Fibroblast of skin of left biceps (primary cell): ENCODE data around the gene SPTLC2.
"Not testable (repeated sequence)": the region's sequence is repeated elsewhere in the genome, so short reads cannot be mapped to it uniquely, and the experiment has no call there.

Source experiments
- DNase-seq, 2 experiments: peaks; one replicate each; pipeline ENCODE4 v3.0.0-alpha.2; 2013; ENCODE audit warnings: low read depth in 2 of 2

Gene SPTLC2

DNA sequence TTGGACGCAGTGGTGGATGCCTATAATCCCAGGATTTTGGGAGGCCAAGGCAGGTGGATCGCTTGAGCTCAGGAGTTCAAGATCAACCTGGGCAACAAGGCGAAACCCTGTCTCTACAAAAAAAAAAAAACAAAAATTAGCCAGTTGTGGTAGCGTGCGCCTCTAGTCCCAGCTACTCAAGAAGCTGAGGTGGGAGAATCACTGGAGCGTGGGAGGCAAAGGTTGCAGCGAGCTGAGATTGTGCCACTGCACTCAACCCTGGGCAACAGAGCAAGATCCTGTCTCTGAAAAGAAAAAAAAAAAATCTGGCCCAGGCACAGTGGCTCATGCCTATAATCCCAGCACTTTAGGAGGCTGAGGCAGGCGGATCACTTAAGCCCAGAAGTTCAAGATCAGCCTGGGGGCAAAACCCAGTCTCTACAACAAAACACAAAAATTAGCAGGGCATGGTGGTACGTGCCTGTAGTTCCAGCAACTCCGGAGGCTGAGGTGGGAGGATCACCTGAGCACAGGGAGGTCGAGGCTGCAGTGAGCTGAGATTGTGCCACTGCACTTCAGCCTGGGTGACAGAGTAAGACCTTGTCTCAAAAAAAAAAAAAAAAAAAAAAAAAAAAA lies 27.9 kb downstream of the SPTLC2 start:
- not testable (repeated sequence) for DNase-seq

- no peak for DNase-seq
Observed at GRCh38 chr14:77585385-77585784, 31.1 kb downstream of the SPTLC2 start.

GRCh38 chr14:77584809-77585208 lies 31.6 kb downstream of the SPTLC2 start:
- DNase-seq = no peak

DNA sequence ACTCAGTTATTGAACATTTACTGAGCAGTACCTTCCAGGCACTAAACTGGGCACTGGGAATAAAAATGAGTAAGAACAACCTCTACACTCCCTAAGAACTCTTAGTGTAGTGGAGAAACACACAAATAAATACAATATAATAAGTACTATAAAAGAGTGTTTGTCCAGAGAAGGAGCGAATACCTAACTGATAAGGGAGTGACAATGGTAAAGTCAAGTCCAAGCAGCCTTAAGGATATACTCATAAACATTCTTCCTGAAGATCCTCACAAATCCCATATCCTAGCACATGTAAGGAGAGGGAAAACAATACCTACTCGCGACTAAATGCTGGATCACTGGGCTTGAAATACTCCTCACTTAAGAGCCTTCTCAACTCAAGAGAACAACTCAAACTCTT lies 32.8 kb downstream of the SPTLC2 start:
- no peak for DNase-seq

DNA sequence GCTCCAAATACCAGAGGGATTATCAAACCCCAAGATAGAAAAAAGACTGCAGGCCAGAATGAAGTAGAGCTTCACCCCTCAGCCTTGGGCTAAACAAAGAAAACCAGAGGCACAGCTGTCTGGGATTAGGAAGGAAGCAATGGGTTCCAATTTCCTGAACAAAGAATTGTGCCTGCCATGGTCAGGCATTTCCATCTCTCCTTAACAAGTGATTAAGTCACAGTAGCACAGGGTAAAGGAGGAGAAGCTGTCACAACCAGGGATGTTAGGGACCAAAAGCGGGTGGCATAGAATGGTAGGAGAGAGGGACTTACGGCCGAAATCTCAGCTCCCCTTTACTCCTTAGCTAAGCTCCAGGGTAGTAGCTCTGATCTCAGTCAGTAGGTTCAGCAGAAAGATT lies 33.9 kb downstream of the SPTLC2 start:
- no peak for DNase-seq

DNA sequence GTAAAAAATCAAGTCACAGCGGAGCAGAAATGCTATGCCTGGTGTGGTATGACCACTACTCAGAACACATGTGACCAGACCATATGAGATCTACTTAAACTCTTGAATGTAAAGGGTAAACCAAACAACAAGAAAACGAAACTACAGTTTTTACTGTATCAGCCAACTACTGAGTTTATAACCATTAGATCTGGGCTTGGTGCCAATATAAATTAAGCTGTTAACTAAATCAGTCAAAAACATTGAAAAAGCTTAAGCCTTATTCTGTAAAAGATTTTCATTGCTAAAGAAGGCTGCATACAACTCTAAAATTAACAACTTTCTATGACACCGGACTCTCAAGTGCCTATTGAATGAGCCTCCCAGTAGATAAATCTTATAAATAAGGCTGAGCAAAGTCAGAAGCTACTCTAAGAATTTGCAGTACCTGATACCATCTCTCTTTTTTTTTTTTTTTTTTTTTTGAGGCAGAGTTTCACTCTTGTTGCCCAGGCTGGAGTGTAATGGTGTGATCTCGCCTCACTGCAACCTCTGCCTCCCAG lies 35.4 kb downstream of the SPTLC2 start:
- peak; percentile 62 to 69 for DNase-seq

DNA sequence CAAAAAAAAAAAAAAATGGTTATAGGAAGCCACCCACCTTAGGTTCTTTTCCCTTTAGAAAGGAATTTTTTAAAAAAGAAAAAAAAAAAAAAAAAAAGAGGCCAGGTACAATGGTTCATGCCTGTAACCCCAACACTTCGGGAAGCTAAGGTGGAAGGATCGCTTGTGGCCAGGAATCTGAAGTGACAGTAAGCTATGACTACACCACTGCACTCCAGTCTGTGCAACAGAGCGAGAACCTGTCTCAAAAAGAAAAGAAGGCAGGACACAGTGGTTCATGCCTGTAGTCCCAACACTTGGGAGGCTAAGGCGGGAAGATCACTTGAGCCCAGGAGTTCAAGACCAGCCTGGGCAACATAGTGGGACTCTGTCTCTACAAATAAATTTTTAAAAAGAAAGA lies 36.0 kb downstream of the SPTLC2 start:
- DNase-seq = no peak

GRCh38 chr14:77579780-77580179 lies 36.7 kb downstream of the SPTLC2 start:
- no peak for DNase-seq

GRCh38 chr14:77579065-77579464 lies 37.4 kb downstream of the SPTLC2 start:
- no peak for DNase-seq

GRCh38 chr14:77574446-77575115 lies 41.9 kb downstream of the SPTLC2 start:
- DNase-seq = no peak

- DNase-seq = no peak
Observed at GRCh38 chr14:77573964-77574363, 42.5 kb downstream of the SPTLC2 start.

DNA sequence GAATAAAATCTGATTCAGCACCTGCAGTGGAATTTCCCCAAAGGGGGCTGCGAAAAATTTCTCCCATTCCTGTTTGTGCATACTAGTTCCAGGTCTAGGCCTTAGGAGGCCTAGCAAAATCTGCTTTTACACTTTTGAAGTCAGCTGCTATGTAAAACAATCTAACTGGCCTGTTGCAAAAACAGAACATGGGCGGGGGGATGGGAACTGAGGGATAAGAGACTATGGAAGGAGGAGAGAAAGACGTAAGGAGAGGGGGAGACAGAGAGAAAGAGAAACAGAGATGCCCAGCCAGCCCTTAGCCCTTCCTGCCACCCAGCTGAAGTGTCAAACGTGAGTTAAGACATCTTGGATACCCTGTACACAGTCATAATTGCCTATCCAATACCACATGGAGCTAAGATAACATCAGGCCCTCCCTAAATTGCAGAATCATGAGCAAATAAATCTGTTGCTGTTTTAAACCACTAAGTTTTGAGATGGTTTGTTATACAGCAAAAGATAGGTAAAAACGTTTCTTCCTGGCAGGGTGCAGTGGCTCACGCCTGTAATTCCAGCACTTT lies 45.6 kb downstream of the SPTLC2 start:
- no peak for DNase-seq

GRCh38 chr14:77565994-77566305 lies 50.5 kb downstream of the SPTLC2 start:
- no peak for DNase-seq

GRCh38 chr14:77565289-77565993 lies 51.0 kb downstream of the SPTLC2 start:
- no peak for DNase-seq

- DNase-seq = no peak
Observed at GRCh38 chr14:77562681-77563080, 53.8 kb downstream of the SPTLC2 start.

- DNase-seq = no peak
Observed at GRCh38 chr14:77561881-77562280, 54.6 kb downstream of the SPTLC2 start.

DNA sequence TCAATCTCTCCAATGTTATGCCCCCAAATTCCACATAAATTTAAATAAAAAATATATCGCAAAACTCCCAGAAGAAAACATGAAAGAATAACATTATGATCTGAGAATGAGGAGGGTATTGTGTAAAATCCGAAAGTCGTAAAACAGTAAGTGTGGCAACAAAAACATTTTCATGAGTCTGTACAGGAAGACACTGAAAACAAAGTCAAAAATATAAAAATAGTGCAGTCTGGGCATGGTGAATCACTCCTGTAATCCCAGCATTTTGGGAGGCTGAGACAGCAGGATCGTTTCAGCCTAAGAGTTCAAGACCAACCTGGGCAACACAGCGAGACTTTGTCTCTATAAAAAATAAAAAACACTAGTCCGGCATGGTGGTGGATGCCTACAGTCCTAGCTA lies 57.1 kb downstream of the SPTLC2 start:
- no peak for DNase-seq

DNA sequence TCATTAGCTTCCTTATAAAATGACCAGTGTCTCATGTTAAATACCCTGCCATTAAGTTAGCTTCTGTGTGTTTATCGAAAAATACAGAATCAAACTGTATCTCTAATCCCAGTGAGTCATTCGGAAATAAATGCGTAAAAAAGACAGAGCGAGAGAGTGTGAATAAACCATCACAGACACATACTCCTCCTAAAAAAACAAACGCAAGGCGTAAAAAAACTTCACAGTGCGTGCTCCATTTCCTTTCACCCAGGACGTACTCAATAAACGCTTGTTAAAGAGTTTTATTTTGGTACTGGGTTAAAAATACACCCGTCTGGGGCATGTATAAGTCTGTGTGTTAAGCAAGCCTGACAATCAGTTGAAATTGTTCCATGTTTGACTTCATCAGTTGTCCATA lies 59.0 kb downstream of the SPTLC2 start:
- DNase-seq = no peak

DNA sequence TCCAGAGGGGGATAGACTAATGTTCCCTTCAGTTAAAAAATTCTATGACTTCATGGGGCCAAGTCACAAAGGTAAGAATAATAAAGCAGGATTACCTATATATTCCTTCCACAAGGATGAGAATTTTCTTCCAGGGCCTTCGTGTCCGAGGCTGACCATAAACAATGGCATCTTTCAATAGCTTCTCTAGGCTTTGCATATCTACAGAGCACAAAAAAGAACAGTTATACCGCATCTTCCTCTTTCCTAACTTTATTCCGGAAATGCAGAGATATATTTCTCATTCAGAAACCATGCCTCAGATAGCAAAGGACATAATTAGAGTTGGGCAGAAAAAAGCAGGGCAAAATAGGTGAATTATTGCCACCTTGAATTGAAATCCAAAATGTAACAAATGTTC lies 59.5 kb downstream of the SPTLC2 start:
- DNase-seq = no peak

- no peak for DNase-seq
Observed at GRCh38 chr14:77554816-77555599, 61.4 kb downstream of the SPTLC2 start.

GRCh38 chr14:77554207-77554606 lies 62.2 kb downstream of the SPTLC2 start:
- DNase-seq = no peak

GRCh38 chr14:77549451-77549850 lies 67.0 kb downstream of the SPTLC2 start:
- DNase-seq = no peak
